GM19463 (cell line): ENCODE results near the gene RASD2.

Source experiments
- ATAC-seq: cut with Tn5 transposase; IDR thresholded peaks from one replicate; pipeline ENCODE4 v1.9.1; 2021; ENCODE audit warnings: mild to moderate bottlenecking, moderate library complexity; ENCODE audit not compliant: unreplicated experiment

RASD2 gene

DNA sequence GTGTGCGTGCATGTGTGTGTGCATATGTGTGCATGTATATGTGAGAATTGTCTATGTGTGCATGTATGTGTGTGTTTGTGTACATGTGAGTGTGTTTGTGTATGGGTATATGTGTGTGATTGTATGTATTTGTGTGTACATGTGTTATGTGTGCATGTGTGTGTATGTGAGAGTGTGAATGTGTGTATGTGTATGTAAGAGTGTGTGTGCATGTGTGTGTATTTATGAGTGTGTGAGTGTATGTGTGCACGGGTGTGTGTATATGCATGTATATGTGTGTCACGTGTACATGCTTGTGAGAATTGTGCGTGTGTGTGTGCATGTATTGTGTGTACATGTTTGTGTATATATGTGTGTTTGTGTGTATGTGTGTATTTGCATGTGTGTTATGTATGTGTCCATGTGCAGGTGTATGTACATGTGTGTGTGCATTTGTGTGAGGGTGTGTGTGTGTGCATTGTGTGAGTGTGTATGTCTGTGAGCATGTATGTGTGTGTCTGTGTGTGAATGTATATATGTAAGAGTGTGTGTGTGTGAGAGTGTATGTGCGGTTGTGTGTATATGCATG, 60.5 kb downstream of the RASD2 start:
- ATAC-seq, result no peak

DNA sequence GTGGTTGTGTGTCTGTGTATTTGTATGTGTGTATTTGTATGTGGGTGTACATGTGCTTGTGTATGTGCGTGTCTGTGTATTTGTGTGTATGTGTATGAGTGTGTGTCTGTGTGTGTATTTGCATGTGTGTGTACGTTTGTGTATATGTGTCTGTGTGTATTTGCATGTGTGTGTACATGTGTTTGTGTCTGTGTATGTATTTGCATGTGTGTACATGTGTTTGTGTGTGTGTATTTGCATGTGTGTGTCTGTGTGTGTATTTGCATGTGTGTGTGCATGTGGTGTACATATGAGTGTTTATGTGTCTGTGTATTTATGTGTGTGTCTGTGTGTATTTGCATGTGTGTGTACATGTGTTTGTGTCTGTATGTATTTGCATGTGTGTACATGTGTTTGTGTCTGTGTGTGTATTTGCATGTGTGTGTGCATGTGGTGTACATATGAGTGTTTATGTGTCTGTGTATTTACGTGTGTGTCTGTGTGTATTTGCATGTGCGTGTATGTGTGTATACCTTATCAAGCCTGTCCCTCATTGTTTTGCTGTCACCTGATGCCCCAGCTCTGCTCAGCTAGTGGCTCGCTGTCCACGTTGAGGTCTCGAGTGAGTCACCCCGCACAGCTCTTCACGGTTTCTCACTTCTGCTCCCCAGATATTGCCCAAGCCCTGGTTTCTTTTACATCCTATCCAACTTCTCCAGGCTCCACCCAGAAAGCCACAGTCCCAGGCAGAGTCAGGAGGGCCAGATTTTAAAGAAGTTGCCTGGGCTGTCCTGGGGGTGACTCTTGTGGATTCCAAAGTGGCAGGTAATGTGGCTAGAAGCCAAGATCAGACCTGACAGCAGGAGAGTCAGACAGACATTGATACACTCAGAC, 61.3 kb downstream of the RASD2 start:
- ATAC-seq, result no peak
